HEK293T (cell line): Measurements from ENCODE around the gene ZNF341.

Experiments used
- BHLHE40 ChIP-seq: fragments of 450-650 bp; IDR thresholded peaks from 2 replicates; pipeline ENCODE4 v1.6.1; 2016; ENCODE audit warnings: mild to moderate bottlenecking, moderate library complexity, borderline replicate concordance
- ELF4 ChIP-seq: fragments of 450-650 bp; IDR thresholded peaks from 2 replicates; pipeline ENCODE4 v1.6.1; 2017; ENCODE audit warnings: antibody characterized with exemption
- FOXA1 ChIP-seq: fragments of 450-650 bp; IDR thresholded peaks from 2 replicates; pipeline ENCODE4 v1.6.1; 2016; ENCODE audit warnings: mild to moderate bottlenecking
- FOXK2 ChIP-seq: fragments of 450-650 bp; IDR thresholded peaks from 2 replicates; pipeline ENCODE4 v1.6.1; 2016; ENCODE audit warnings: mild to moderate bottlenecking
- FOXM1 ChIP-seq: fragments of 450-650 bp; IDR thresholded peaks from 2 replicates; pipeline ENCODE4 v1.6.1; 2017; ENCODE audit warnings: mild to moderate bottlenecking, borderline replicate concordance
- HDGF ChIP-seq: fragments of 450-650 bp; IDR thresholded peaks from 2 replicates; pipeline ENCODE4 v1.6.1; 2017; ENCODE audit warnings: antibody characterized with exemption, borderline replicate concordance
- L3MBTL2 ChIP-seq: fragments of 450-650 bp; conservative IDR thresholded peaks from 2 replicates; pipeline ENCODE4 v1.6.1; 2016; ENCODE audit warnings: mild to moderate bottlenecking
- LEF1 ChIP-seq: fragments of 450-650 bp; IDR thresholded peaks from 2 replicates; pipeline ENCODE4 v1.6.1; 2017; ENCODE audit warnings: mild to moderate bottlenecking, borderline replicate concordance
- NFRKB ChIP-seq: fragments of 450-650 bp; IDR thresholded peaks from 2 replicates; pipeline ENCODE4 v1.6.1; 2016; ENCODE audit warnings: mild to moderate bottlenecking, moderate library complexity
- SP1 ChIP-seq: fragments of 450-650 bp; IDR thresholded peaks from 2 replicates; pipeline ENCODE4 v1.6.1; 2017
- SUZ12 ChIP-seq: fragments of 450-650 bp; IDR thresholded peaks from 2 replicates; pipeline ENCODE4 v1.6.1; 2016; ENCODE audit warnings: mild to moderate bottlenecking
- TARDBP ChIP-seq: fragments of 450-650 bp; IDR thresholded peaks from 2 replicates; pipeline ENCODE4 v1.6.1; 2016

DNA sequence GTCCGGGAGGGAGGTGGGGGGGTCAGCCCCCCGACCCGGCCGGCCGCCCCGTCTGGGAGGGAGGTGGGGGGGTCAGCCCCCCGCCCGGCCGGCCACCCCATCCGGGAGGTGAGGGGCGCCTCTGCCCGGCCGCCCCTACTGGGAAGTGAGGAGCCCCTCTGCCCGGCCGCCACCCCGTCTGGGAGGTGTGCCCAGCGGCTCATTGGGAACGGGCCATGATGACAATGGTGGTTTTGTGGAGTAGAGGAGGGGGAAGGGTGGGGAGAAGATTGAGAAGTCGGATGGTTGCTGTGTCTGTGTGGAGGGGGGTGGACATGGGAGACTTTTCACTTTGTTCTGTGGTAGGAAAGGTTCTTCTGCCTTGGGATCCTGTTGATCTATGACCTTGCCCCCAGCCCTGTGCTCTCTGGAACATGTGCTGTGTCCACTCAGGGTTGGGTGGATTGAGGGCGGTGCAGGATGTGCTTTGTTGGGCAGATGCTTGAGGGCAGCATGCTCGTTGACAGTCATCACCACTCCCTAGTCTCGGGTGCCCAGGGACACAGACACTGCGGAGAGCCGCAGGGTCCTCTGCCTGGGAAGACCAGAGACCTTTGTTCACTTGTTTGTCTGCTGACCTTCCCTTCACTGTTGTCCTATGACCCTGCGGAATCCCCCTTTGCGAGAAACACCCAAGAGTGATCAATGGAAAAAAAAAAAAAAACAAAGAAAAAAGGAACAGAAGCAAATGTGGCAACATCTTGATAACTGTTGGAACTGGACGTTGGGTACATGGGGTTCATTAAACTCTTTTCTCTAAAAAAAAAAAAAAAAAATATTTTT lies 30.0 kb upstream of the ZNF341 start:
- TF ChIP-seq BHLHE40 (no peak), LEF1 (no peak), FOXM1 (no peak), FOXK2 (no peak), FOXA1 (no peak), L3MBTL2 (no peak), SP1 (no peak), TARDBP (no peak), HDGF (no peak), NFRKB (no peak), SUZ12 (no peak), ELF4 (no peak)
